ENCODE data around the gene VCP. TPM values are rescaled to one million over a fixed set of nuclear protein-coding genes. Genes with fewer than 3 reads are reported as not detected.

The VCP gene
- total and polyA plus RNA-seq, 2 donors (not counting 1 experiment from before 2014, with no cell fraction given) = 93.0 to 178 TPM

DNA sequence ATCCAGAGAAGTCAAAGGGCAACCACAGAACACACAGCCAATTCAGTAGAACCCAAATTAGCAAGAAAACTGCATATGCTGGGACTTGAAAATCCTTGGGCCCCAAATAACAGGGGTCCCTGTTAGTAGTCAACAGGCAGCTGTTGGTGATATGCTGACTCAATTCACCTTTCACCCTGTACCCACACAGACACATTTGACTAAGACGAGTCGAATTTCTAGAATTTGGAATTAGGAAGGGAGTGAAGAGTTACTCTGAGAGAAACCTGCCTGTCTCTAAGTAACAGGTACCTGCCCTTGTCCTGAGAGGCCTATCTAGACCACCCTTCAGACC is 821 bp upstream of the VCP start:
- H3K27ac ChIP-seq (ENCODE audit: low read length in 2 of 2) = peak overlapping the region; percentile 73 to 97
- CTCF ChIA-PET = no interaction called here
- intact Hi-C loops (cut with micrococcal nuclease) = loop anchor here (10.0 kb wide), 1 partner anchor 662 kb away; the partner anchor contains the start of genes CREB3 and TLN1
- H3K27me3 ChIP-seq (replicated peaks in 1 of 4; ENCODE audit: control extremely low read depth in 1 of 4, control insufficient read depth in 3 of 4, insufficient read depth in 4 of 4, low read length in 3 of 4) = no peaks in the 10 kb centered on the region
- H3K4me1 ChIP-seq (ENCODE audit: control insufficient read depth in 2 of 2, insufficient read depth in 2 of 2, low read length in 2 of 2) = peaks cover 33 to 37% of the 10 kb centered on the region in 2 donors
- POLR2A ChIA-PET = no interaction called here
- Mint-ChIP-seq H3K9me3 (ENCODE audit: insufficient read depth) (no peaks in the 10 kb centered on the region), H3K4me3 (peak overlapping the region; percentile 89), H3K27me3 (no peaks in the 10 kb centered on the region), H3K4me1 (peaks cover 38% of the 10 kb centered on the region), H3K27ac (no peak overlapping the region)
- H3K9ac ChIP-seq (ENCODE audit: low read length) = peak overlapping the region; percentile 96
- ATAC-seq (ENCODE audit: low read depth) (no peak), DNase-seq (no peak)
- H2AFZ ChIP-seq (ENCODE audit: insufficient read depth, low read depth, low read length, poor library complexity, severe bottlenecking) = peak overlapping the region; percentile 78
- H3K4me3 ChIP-seq (ENCODE audit: control extremely low read depth in 1 of 5, extremely low read depth in 1 of 5, insufficient read depth in 1 of 5, low read depth in 2 of 5, low read length in 4 of 5) = peak overlapping the region in 4 of 5 experiments; percentile 37 to 75 (median 64)
- peak overlapping the region; percentile 87 for H3K4me2 ChIP-seq (replicated peaks; ENCODE audit: low read depth, low read length, poor library complexity, severe bottlenecking)
- H3K36me3 ChIP-seq (replicated peaks in 1 of 2; ENCODE audit: control extremely low read depth in 1 of 2, control insufficient read depth in 1 of 2, extremely low read depth in 1 of 2, insufficient read depth in 2 of 2, low read length in 1 of 2) = peaks cover 1 to 30% of the 10 kb centered on the region in 2 experiments
- H3K9me3 ChIP-seq (ENCODE audit: control extremely low read depth in 1 of 3, control insufficient read depth in 2 of 3, insufficient read depth in 1 of 3, low read length in 2 of 3) = no peaks in the 10 kb centered on the region
- no CpG with 5 or more reads among the region's 2 CpGs for WGBS (ENCODE audit: insufficient coverage)
- peaks cover 41% of the 10 kb centered on the region for H4K20me1 ChIP-seq (ENCODE audit: control insufficient read depth, insufficient read depth, low read length, poor library complexity, severe bottlenecking)
- TF ChIP-seq, protein P1, sequence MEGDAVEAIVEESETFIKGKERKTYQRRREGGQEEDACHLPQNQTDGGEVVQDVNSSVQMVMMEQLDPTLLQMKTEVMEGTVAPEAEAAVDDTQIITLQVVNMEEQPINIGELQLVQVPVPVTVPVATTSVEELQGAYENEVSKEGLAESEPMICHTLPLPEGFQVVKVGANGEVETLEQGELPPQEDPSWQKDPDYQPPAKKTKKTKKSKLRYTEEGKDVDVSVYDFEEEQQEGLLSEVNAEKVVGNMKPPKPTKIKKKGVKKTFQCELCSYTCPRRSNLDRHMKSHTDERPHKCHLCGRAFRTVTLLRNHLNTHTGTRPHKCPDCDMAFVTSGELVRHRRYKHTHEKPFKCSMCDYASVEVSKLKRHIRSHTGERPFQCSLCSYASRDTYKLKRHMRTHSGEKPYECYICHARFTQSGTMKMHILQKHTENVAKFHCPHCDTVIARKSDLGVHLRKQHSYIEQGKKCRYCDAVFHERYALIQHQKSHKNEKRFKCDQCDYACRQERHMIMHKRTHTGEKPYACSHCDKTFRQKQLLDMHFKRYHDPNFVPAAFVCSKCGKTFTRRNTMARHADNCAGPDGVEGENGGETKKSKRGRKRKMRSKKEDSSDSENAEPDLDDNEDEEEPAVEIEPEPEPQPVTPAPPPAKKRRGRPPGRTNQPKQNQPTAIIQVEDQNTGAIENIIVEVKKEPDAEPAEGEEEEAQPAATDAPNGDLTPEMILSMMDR (IDR thresholded peaks at IDR 0.05) = no peak
- TF ChIP-seq EZH2 (IDR thresholded peaks at IDR 0.05; ENCODE audit: borderline replicate concordance, insufficient read depth, low read depth, low read length, poor library complexity, severe bottlenecking) = no peak
- peaks cover 72% of the 10 kb centered on the region for H3K79me2 ChIP-seq (ENCODE audit: control insufficient read depth, insufficient read depth, low read length)

DNA sequence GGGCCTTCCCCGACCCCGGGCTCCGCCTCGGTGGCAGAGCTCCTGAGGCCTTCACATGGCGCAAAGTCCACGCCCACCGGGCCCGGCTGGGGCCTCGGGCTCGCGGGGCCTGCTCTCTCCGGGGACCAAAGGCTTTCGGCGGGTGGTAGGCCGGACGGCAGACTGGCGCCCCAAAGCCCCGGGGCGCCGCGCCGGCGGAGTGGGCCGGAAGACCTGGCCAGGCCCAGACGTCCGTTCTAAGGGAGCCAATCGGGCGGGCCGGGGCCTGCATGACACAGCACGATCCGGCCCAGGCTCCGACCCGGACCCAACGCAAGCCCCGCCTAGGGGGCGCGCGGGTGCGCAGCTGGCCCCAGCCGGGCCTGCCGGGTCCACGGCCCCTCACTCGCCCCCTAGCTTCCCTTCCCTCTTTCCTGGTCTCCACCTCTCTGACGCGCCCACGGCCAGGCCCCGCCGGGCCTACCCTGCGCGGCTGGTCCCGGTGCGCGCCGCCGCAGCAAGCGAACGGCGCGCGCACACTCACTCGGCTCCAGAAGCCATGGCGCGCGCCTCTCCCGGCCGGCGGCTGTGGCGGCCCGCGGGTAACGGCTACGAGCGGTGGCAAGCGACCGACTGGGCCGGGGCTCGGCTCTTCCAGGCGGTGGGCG is 488 bp downstream of the VCP start:
- no peaks in the 10 kb centered on the region for H3K27me3 ChIP-seq (replicated peaks in 1 of 4; ENCODE audit: control extremely low read depth in 1 of 4, control insufficient read depth in 3 of 4, insufficient read depth in 4 of 4, low read length in 3 of 4)
- peak overlapping the region; percentile 78 for H2AFZ ChIP-seq (ENCODE audit: insufficient read depth, low read depth, low read length, poor library complexity, severe bottlenecking)
- H3K27ac ChIP-seq (ENCODE audit: low read length in 2 of 2) = peak overlapping the region; percentile 84 to 97
- ChIA-PET CTCF (interaction anchor here (0.8 to 4.1 kb wide), 11 partner anchors 8 to 87 kb away, joined by 3 to 20 read pairs (median 5); partner anchors contain the start of genes FANCG, PIGO and STOML2), POLR2A (interaction anchor here (0.5 to 2.3 kb wide), 14 partner anchors 8 to 944 kb away, joined by 3 to 14 read pairs (median 3); partner anchors contain the start of genes ATOSB, DNAJB5, FANCG and PIGO)
- peak overlapping the region; percentile 96 for H3K9ac ChIP-seq (ENCODE audit: low read length)
- peaks cover 55% of the 10 kb centered on the region for H4K20me1 ChIP-seq (ENCODE audit: control insufficient read depth, insufficient read depth, low read length, poor library complexity, severe bottlenecking)
- peak overlapping the region; percentile 89 for H3K4me3 Mint-ChIP-seq
- H3K27ac Mint-ChIP-seq = peak overlapping the region; percentile 90
- peak; percentile 89 for DNase-seq
- WGBS (ENCODE audit: insufficient coverage) = under 1% methylated on average over 79 of the region's 79 CpGs
- H3K4me1 ChIP-seq (ENCODE audit: control insufficient read depth in 2 of 2, insufficient read depth in 2 of 2, low read length in 2 of 2) = peaks cover 40 to 45% of the 10 kb centered on the region in 2 donors
- peak overlapping the region; percentile 87 for H3K4me2 ChIP-seq (replicated peaks; ENCODE audit: low read depth, low read length, poor library complexity, severe bottlenecking)
- peaks cover 73% of the 10 kb centered on the region for H3K79me2 ChIP-seq (ENCODE audit: control insufficient read depth, insufficient read depth, low read length)
- intact Hi-C loops (cut with micrococcal nuclease) = loop anchor here (1.0 to 10.0 kb wide), 8 partner anchors 8 to 663 kb away; partner anchors contain the start of genes CREB3, DNAJB5, PIGO and TLN1
- H3K36me3 ChIP-seq (replicated peaks in 1 of 2; ENCODE audit: control extremely low read depth in 1 of 2, control insufficient read depth in 1 of 2, extremely low read depth in 1 of 2, insufficient read depth in 2 of 2, low read length in 1 of 2) = peaks cover 1 to 43% of the 10 kb centered on the region in 2 experiments
- H3K9me3 Mint-ChIP-seq (ENCODE audit: insufficient read depth) = no peaks in the 10 kb centered on the region
- peak; percentile 64 for ATAC-seq (ENCODE audit: low read depth)
- H3K27me3 Mint-ChIP-seq = no peaks in the 10 kb centered on the region
- peaks cover 49% of the 10 kb centered on the region for H3K4me1 Mint-ChIP-seq
- H3K4me3 ChIP-seq (ENCODE audit: control extremely low read depth in 1 of 5, extremely low read depth in 1 of 5, insufficient read depth in 1 of 5, low read depth in 2 of 5, low read length in 4 of 5) = peak overlapping the region; percentile 73 to 96 (median 86)
- TF ChIP-seq, protein P1 (IDR thresholded peaks at IDR 0.05) = peak; percentile 52
- no peak for TF ChIP-seq EZH2 (IDR thresholded peaks at IDR 0.05; ENCODE audit: borderline replicate concordance, insufficient read depth, low read depth, low read length, poor library complexity, severe bottlenecking)
- no peaks in the 10 kb centered on the region for H3K9me3 ChIP-seq (ENCODE audit: control extremely low read depth in 1 of 3, control insufficient read depth in 2 of 3, insufficient read depth in 1 of 3, low read length in 2 of 3)
